Loucy (cell line): Measurements from ENCODE around the gene AHNAK2.
"Not testable (repeated sequence)": the region's sequence is repeated elsewhere in the genome, so short reads cannot be mapped to it uniquely, and the experiment has no call there.

ENCODE experiments used
- H2AFZ ChIP-seq: fragments of 200-600 bp; sonication (generic); 2 replicates; pipeline ENCODE4 v1.6.0; 2016; ENCODE audit warnings: antibody characterized with exemption, mild to moderate bottlenecking, low read length, moderate library complexity
- H3F3A ChIP-seq: fragments of 200-600 bp; 2 replicates; pipeline ENCODE4 v1.6.0; 2016; ENCODE audit warnings: antibody characterized with exemption, low read depth, mild to moderate bottlenecking
- H3K27me3 ChIP-seq: fragments of 200-600 bp; sonication (generic); 2 replicates; pipeline ENCODE4 v1.6.1; 2014; ENCODE audit warnings: low read length, mild to moderate bottlenecking; ENCODE audit not compliant: insufficient read depth, poor library complexity, severe bottlenecking
- H3K36me3 ChIP-seq: fragments of 200-600 bp; sonication (generic); 2 replicates; pipeline ENCODE4 v1.6.1; 2016; ENCODE audit warnings: low read length; ENCODE audit not compliant: insufficient read depth
- H3K4me1 ChIP-seq: fragments of 200-600 bp; sonication (generic); 2 replicates; pipeline ENCODE4 v1.5.1; 2014; ENCODE audit warnings: low read length, mild to moderate bottlenecking; ENCODE audit not compliant: insufficient read depth, poor library complexity, severe bottlenecking
- H3K4me2 ChIP-seq: fragments of 200-600 bp; sonication (generic); 2 replicates; pipeline ENCODE4 v1.6.0; 2014; ENCODE audit warnings: antibody characterized with exemption, low read length, low read depth, mild to moderate bottlenecking; ENCODE audit not compliant: poor library complexity, severe bottlenecking
- H3K4me3 ChIP-seq: fragments of 200-600 bp; sonication (generic); 2 replicates; pipeline ENCODE4 v1.5.1; 2014; ENCODE audit warnings: low read length, mild to moderate bottlenecking, mixed read lengths; ENCODE audit not compliant: poor library complexity, severe bottlenecking
- H3K79me2 ChIP-seq: fragments of 200-600 bp; sonication (generic); 2 replicates; pipeline ENCODE4 v1.6.1; 2014; ENCODE audit warnings: low read length; ENCODE audit not compliant: insufficient read depth
- H3K9ac ChIP-seq: fragments of 200-600 bp; sonication (generic); 2 replicates; pipeline ENCODE4 v1.6.0; 2014; ENCODE audit warnings: mild to moderate bottlenecking, low read depth, low read length, moderate library complexity; ENCODE audit not compliant: poor library complexity, severe bottlenecking
- H3K9me2 ChIP-seq: fragments of 200-600 bp; sonication (generic); replicated peaks from 2 replicates; pipeline ENCODE4 v1.6.1; 2016; ENCODE audit warnings: low read depth, low read length, mixed read lengths
- H3K9me3 ChIP-seq: fragments of 200-600 bp; sonication (generic); 2 replicates; pipeline ENCODE4 v1.6.1; 2014; ENCODE audit warnings: mild to moderate bottlenecking, antibody characterized with exemption, low read length, low read depth; ENCODE audit not compliant: insufficient read depth
- H4K20me1 ChIP-seq: fragments of 200-600 bp; sonication (generic); 2 replicates; pipeline ENCODE4 v1.6.0; 2014; ENCODE audit warnings: antibody characterized with exemption, low read length, mild to moderate bottlenecking; ENCODE audit not compliant: insufficient read depth, poor library complexity, severe bottlenecking
- CTCF ChIP-seq: fragments of 200-600 bp; sonication (generic); conservative IDR thresholded peaks from 2 replicates; pipeline ENCODE4 v1.5.1; 2014; ENCODE audit warnings: mild to moderate bottlenecking, antibody characterized with exemption, low read length
- EZH2phosphoT487 ChIP-seq: fragments of 200-600 bp; IDR thresholded peaks from 2 replicates; pipeline ENCODE4 v1.6.1; 2018; ENCODE audit warnings: antibody characterized with exemption, mild to moderate bottlenecking, moderate library complexity, borderline replicate concordance

The AHNAK2 gene

GRCh38 chr14:104891121-104891551, 87.0 kb downstream of the AHNAK2 start:
- no peak overlapping the region for H3K4me2 ChIP-seq
- no peaks in the 10 kb centered on the region for H4K20me1 ChIP-seq
- H3K9me2 ChIP-seq: no peaks in the 10 kb centered on the region
- H2AFZ ChIP-seq: no peak overlapping the region
- no peak for TF ChIP-seq EZH2phosphoT487
- TF ChIP-seq CTCF: no peak
- H3K4me1 ChIP-seq: no peaks in the 10 kb centered on the region
- H3K36me3 ChIP-seq: no peaks in the 10 kb centered on the region
- H3F3A ChIP-seq: no peaks in the 10 kb centered on the region
- no peaks in the 10 kb centered on the region for H3K27me3 ChIP-seq
- no peak overlapping the region for H3K9ac ChIP-seq
- H3K9me3 ChIP-seq: no peaks in the 10 kb centered on the region
- no peaks in the 10 kb centered on the region for H3K79me2 ChIP-seq
- no peak overlapping the region for H3K4me3 ChIP-seq

- H3K4me2 ChIP-seq, H3K9me3 ChIP-seq, H2AFZ ChIP-seq, H3K79me2 ChIP-seq, H3K9ac ChIP-seq, H3K36me3 ChIP-seq, H3K9me2 ChIP-seq, H3K27me3 ChIP-seq, H3K4me1 ChIP-seq, H3F3A ChIP-seq, H3K4me3 ChIP-seq, H4K20me1 ChIP-seq: not testable (repeated sequence)
Measured at GRCh38 chr14:104890292-104890691, 87.9 kb downstream of the AHNAK2 start.

GRCh38 chr14:104889375-104889757, 88.8 kb downstream of the AHNAK2 start:
- no peak overlapping the region for H3K4me2 ChIP-seq
- no peaks in the 10 kb centered on the region for H3K9me3 ChIP-seq
- no peak overlapping the region for H3K4me3 ChIP-seq
- no peaks in the 10 kb centered on the region for H3K4me1 ChIP-seq
- H2AFZ ChIP-seq: no peak overlapping the region
- H3K36me3 ChIP-seq: no peaks in the 10 kb centered on the region
- no peak for TF ChIP-seq EZH2phosphoT487
- no peak for TF ChIP-seq CTCF
- no peaks in the 10 kb centered on the region for H4K20me1 ChIP-seq
- no peaks in the 10 kb centered on the region for H3K79me2 ChIP-seq
- no peaks in the 10 kb centered on the region for H3K9me2 ChIP-seq
- no peaks in the 10 kb centered on the region for H3F3A ChIP-seq
- H3K9ac ChIP-seq: no peak overlapping the region
- H3K27me3 ChIP-seq: no peaks in the 10 kb centered on the region

- Histone ChIP-seq H3K4me3 (no peak overlapping the region), H3K9ac (no peak overlapping the region), H3K79me2 (no peaks in the 10 kb centered on the region), H3F3A (no peaks in the 10 kb centered on the region), H2AFZ (no peak overlapping the region), H3K4me1 (no peaks in the 10 kb centered on the region), H3K27me3 (no peaks in the 10 kb centered on the region), H3K36me3 (no peaks in the 10 kb centered on the region), H4K20me1 (no peaks in the 10 kb centered on the region), H3K9me2 (no peaks in the 10 kb centered on the region), H3K4me2 (no peak overlapping the region), H3K9me3 (no peaks in the 10 kb centered on the region)
- TF ChIP-seq EZH2phosphoT487 (no peak), CTCF (no peak)
Measured at GRCh38 chr14:104888489-104889374, 89.4 kb downstream of the AHNAK2 start.
